Activated B cell treated with CpG ODN at 0.5 μM for 24 hours (primary cell): Measurements from ENCODE around the gene SLC44A1. TPM values are rescaled to one million over a fixed set of nuclear protein-coding genes. Genes with fewer than 3 reads are reported as not detected.

Source experiments
- ATAC-seq: fragments of 200-7000 bp; cut with Tn5 transposase; one replicate; pipeline ENCODE4 v1.10.0; 2021; ENCODE audit warnings: low read depth, mild to moderate bottlenecking, moderate library complexity
- CTCF ChIA-PET: fragments of 350-600 bp; sonication (Branson Sonifier 250); formaldehyde crosslinking; loops from one replicate; lab custom pipeline; 2021; ENCODE audit warnings: antibody characterized with exemption; lab: Charles Lee
- POLR2A ChIA-PET: fragments of 350-600 bp; sonication (Branson Sonifier 250); formaldehyde crosslinking; loops from one replicate; lab custom pipeline; 2021; ENCODE audit warnings: antibody characterized with exemption; lab: Charles Lee
- DNase-seq: peaks from one replicate; pipeline ENCODE4 v3.0.0; 2022
- H3K27ac Mint-ChIP-seq: one replicate; pipeline ENCODE4 v1.8.0; 2020; ENCODE audit warnings: mixed read lengths
- H3K27me3 Mint-ChIP-seq: one replicate; pipeline ENCODE4 v1.8.0; 2021; ENCODE audit warnings: mixed read lengths
- H3K36me3 Mint-ChIP-seq: one replicate; pipeline ENCODE4 v1.8.0; 2021; ENCODE audit warnings: low read depth, mixed read lengths
- H3K4me1 Mint-ChIP-seq: one replicate; pipeline ENCODE4 v1.8.0; 2021; ENCODE audit warnings: mixed read lengths
- H3K4me3 Mint-ChIP-seq: one replicate; pipeline ENCODE4 v1.8.0; 2020; ENCODE audit warnings: mild to moderate bottlenecking, mixed read lengths
- H3K9me3 Mint-ChIP-seq: one replicate; pipeline ENCODE4 v1.8.0; 2020; ENCODE audit warnings: mixed read lengths
- CTCF ChIP-seq: fragments of 200-600 bp; IDR thresholded peaks from one replicate; pipeline ENCODE4 v1.8.0; 2022; ENCODE audit warnings: antibody characterized with exemption, mild to moderate bottlenecking
- intact Hi-C: fragments of 100-400 bp; cut with micrococcal nuclease; formaldehyde crosslinking; loops from one replicate; pipeline ENCODE4 v1.15.1; 2024
- total RNA-seq: library from RNA; stranded (reverse); gene quantifications from 2 replicates; pipeline ENCODE4 v1.2.3, GENCODE V29; 2022

The SLC44A1 gene
- total RNA-seq, 1 donor from 2014 or later: 10.1 TPM

- Mint-ChIP-seq H3K9me3 (no peaks in the 10 kb centered on the region), H3K27ac (no peak overlapping the region), H3K4me1 (peaks cover 12% of the 10 kb centered on the region), H3K27me3 (no peaks in the 10 kb centered on the region), H3K4me3 (no peak overlapping the region), H3K36me3 (peaks cover 7% of the 10 kb centered on the region)
- DNase-seq (no peak), ATAC-seq (peak; percentile 50)
- no peak for TF ChIP-seq CTCF
- ChIA-PET POLR2A (interaction anchor here (0.6 to 0.9 kb wide), 2 partner anchors 74 to 549 kb away, joined by 3 to 6 read pairs; partner anchors contain the start of gene SLC44A1), CTCF (no interaction called here)
- intact Hi-C loops: loop anchor here (5.0 kb wide), 1 partner anchor 76 kb away; the partner anchor contains the start of gene SLC44A1
Measured at GRCh38 chr9:105318729-105319191, 74.3 kb downstream of the SLC44A1 start.

DNA sequence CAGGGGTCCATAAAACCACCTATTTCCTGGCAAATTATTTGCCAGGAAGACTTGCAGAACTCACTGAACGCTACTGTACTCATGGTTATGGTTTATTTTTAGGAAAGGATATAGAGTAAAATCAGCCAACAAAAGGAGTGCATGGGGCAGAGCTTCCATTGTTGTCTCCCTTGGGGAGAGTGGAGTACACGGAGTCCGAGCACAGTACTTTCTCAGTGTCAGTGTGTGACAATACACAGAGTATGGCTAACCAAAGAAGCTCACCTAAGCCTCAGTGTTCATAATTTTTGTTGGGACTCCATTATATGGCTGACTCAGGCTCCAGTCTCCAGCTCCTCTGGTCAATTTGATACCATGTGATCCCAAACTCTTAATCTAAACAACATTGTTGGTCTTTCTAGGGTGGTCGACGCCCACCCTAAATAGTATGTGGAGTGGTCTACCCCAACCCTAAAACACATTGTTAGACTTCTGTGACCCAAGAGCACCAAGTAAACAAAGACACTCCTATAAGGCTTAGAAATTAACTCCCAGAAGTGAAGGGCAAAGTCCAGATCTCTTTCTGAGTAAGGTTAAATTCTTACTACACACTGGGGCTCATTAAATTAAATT lies 74.9 kb downstream of the SLC44A1 start:
- DNase-seq: no peak
- CTCF ChIA-PET: no interaction called here
- intact Hi-C loops: loop anchor here (5.0 kb wide), 1 partner anchor 77 kb away; the partner anchor contains the start of gene SLC44A1
- no peak overlapping the region for H3K27ac Mint-ChIP-seq
- H3K4me3 Mint-ChIP-seq: no peak overlapping the region
- peaks cover 12% of the 10 kb centered on the region for H3K4me1 Mint-ChIP-seq
- no peaks in the 10 kb centered on the region for H3K27me3 Mint-ChIP-seq
- POLR2A ChIA-PET: interaction anchor here (0.6 to 0.9 kb wide), 2 partner anchors 75 to 550 kb away, joined by 3 to 6 read pairs; partner anchors contain the start of gene SLC44A1
- ATAC-seq: no peak
- no peak for TF ChIP-seq CTCF
- H3K9me3 Mint-ChIP-seq: no peaks in the 10 kb centered on the region
- peaks cover 4% of the 10 kb centered on the region for H3K36me3 Mint-ChIP-seq

GRCh38 chr9:105320568-105320967 lies 76.1 kb downstream of the SLC44A1 start:
- H3K4me3 Mint-ChIP-seq: no peak overlapping the region
- H3K9me3 Mint-ChIP-seq: no peaks in the 10 kb centered on the region
- intact Hi-C loops: no loop called here
- no peaks in the 10 kb centered on the region for H3K36me3 Mint-ChIP-seq
- DNase-seq (no peak), ATAC-seq (no peak)
- POLR2A ChIA-PET: no interaction called here
- CTCF ChIA-PET: no interaction called here
- no peaks in the 10 kb centered on the region for H3K27me3 Mint-ChIP-seq
- H3K4me1 Mint-ChIP-seq: peaks cover 12% of the 10 kb centered on the region
- H3K27ac Mint-ChIP-seq: no peak overlapping the region
- TF ChIP-seq CTCF: no peak

DNA sequence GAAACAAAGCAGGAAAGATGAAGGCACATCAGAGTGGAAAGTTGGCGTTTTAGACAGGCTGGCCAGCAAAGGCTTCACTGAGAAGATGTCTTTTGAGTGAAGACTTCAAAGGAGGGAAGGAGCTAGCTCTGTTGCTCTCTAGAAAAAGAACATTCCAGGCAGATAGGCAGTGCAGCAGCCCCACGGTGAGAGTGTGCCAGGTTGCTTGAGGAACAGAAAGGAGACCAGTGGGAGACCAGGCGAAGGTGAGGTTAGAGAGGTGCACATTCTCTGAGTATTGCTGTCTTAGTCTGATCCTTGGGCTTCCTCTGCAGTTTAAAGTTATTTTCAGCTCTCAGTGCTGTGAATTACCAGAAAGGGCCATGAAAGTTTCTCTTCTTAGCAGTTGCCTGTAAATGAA lies 83.8 kb downstream of the SLC44A1 start:
- DNase-seq: no peak
- ChIA-PET CTCF (no interaction called here), POLR2A (no interaction called here)
- H3K9me3 Mint-ChIP-seq: no peaks in the 10 kb centered on the region
- no peak overlapping the region for H3K27ac Mint-ChIP-seq
- intact Hi-C loops: no loop called here
- no peak overlapping the region for H3K4me3 Mint-ChIP-seq
- no peak for TF ChIP-seq CTCF
- no peaks in the 10 kb centered on the region for H3K27me3 Mint-ChIP-seq
- peaks cover 9% of the 10 kb centered on the region for H3K4me1 Mint-ChIP-seq
- no peak for ATAC-seq
- no peaks in the 10 kb centered on the region for H3K36me3 Mint-ChIP-seq

DNA sequence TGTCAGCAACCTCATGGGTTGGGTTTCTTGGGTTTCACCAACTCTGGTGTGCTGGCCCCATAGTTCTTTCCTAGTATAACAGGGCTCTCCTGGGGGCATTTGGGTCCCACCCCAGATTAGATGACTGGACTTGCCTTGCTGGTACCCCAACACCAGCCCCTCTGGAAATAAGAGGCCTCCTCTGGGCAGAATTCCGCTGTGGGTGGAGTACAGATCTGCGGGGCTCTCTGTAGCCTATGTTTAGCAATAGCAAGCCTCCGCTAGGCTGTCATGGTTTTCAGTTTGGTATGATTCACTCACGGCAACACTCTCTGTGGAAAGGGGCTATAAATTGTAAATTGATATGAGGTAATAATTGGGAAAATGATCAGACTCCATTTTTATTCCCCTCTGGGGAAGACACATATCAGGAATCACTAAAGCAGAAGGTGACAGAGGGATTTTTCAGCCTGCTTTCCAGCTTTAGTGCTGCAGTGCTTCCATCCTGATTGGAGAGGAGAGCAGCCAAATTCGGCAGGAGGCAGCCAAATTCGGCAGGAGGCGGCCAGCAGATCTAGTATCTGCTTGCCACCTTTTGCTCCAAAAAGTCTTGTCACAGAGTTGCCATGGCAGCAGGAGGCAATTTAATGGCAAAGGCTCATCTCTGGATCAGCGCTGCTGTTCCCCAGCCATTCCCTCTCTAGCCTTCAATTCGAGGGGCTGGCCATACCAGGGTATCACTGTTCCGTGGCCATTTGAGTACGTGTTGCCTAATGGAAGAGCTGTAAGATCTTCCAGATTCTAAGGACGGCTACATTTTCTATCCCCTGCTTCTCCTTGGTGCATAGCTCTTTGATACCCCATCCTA lies 84.6 kb downstream of the SLC44A1 start:
- POLR2A ChIA-PET: no interaction called here
- Mint-ChIP-seq H3K36me3 (no peaks in the 10 kb centered on the region), H3K4me3 (no peak overlapping the region), H3K27me3 (no peaks in the 10 kb centered on the region), H3K4me1 (peaks cover 11% of the 10 kb centered on the region), H3K27ac (no peak overlapping the region), H3K9me3 (no peaks in the 10 kb centered on the region)
- intact Hi-C loops: no loop called here
- CTCF ChIA-PET: no interaction called here
- DNase-seq: no peak
- ATAC-seq: no peak
- no peak for TF ChIP-seq CTCF
